Endometrial microvascular endothelial cells (primary cell): ENCODE data around the gene UBR1. TPM values are rescaled to one million over a fixed set of nuclear protein-coding genes. Genes with fewer than 3 reads are reported as not detected.
"Not testable (repeated sequence)": the region's sequence is repeated elsewhere in the genome, so short reads cannot be mapped to it uniquely, and the experiment has no call there.

Source experiments
- in situ Hi-C: cut with HindIII; loops from 2 replicates; pipeline ENCODE4 v1.10.0; 2017; ENCODE audit warnings: low sequenced_read_pairs, low pct_unique_long_range_greater_than_20kb; ENCODE audit errors: inconsistent ontology term
- total RNA-seq: library from RNA; depleted of rRNA; stranded (reverse); fragments of >200 nt; gene quantifications from one replicate; pipeline ENCODE4 v1.2.3, GENCODE V29; 2015; ENCODE audit errors: inconsistent ontology term

Gene UBR1
- total RNA-seq = 18.4 TPM

DNA sequence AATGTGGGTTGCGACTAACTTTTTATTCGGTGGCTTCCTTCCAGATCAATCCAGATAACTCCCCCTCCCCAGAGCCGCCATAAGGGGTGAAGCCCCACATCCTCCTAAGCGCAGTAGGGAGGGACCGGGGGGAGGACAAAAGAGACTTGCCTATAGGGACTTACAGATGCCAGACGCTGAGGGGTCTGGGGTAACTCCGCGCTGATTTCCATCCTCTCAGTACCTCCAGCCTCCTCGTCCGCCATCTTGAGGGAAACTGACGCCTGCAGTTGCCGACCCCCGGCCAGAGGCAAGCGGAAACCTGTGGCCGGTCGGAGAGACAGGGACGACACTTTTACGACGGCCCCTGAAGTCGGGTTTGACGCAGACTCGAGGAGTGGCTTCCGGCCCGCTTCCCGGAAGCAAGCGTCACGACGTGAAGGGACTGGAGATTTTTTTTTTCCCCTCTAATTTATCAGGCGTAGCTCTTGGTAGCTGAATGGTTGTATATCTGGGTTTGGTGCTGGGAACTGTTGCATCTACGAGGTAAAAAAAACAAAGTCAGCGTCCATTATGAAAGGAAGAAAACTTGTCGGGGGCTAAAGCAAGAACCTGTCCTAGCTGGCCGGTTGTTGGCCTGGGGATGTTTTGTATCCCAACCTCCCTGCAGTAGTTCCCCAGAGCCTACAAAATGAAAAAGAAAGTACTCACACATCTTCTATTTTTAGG, at the start of gene UBR1:
Gene UBR1 (minus strand): TSS at position 261 of the 708 bp plus-strand sequence. CDS start 16 bp downstream, at position 245.
- in situ Hi-C loops = no loop called here

DNA sequence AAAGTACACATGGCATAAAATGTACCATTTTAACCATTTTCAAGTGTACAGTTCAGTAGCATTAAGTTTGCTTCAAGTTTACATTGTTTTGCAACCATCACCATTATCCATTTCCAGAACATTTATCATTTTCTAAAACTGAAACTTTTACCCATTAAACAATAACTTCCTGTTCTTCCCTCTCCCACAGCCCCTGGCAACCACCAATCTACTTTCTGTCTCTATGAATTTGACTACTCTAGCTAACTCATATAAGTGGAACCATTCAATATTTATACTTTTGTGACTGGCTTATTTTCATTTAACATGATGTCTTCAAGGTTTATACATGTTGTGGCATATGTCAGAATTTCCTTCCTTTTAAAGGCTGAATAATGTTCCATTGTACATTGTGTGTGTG, 47.4 kb upstream of the UBR1 start:
- in situ Hi-C loops = no loop called here

DNA sequence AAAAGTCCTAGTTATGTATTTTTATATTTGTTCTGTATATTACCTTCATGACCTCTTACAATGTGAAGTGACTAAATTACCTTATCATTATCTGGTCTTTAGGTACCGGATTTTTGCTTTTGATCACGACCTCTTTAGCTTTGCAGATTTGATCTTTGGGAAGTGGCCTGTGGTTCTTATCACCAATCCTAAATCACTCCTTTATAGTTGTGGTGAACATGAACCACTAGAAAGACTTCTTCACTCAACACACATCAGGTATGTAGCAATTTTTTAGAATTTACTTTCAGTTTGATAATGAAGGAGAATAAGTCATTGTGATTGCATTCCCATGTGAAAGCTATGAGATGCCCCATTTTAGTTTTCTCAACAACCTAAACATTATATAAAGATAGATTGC, 45.9 kb upstream of the UBR1 start:
- in situ Hi-C loops = no loop called here

DNA sequence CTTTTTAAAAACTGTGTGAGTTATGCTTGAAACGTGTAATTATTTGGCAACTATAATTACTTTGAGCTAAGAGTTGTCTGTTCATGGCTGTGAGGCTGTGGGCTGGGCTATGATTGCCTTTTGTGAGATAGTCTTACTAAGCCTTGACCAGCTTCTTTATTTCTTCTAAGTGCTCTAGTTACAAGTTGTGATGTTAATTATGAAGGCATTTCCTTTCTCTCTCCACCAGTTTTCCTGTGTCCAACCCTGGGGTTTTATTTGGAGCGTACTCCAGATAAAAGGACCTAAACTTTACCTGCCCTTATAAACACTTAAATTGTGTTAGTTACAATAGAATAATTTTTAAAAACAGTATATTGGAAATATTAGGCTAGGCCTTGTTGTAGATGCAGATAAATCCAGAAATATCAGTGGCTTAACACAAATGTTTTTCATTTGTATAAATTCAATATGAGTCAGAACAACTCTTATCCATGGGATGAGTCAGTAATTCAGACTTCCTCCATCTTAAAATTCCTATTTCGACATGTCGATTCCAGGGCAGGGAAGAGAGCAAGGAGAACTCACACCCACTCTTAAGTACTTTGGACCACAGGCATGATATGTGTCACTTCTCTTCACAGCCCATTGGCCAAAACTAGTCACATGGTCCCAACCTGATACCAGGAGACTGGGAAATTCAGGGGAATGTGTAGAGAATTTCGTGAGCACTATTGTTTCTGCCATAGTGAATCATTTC, 44.5 kb upstream of the UBR1 start:
- in situ Hi-C loops = no loop called here

DNA sequence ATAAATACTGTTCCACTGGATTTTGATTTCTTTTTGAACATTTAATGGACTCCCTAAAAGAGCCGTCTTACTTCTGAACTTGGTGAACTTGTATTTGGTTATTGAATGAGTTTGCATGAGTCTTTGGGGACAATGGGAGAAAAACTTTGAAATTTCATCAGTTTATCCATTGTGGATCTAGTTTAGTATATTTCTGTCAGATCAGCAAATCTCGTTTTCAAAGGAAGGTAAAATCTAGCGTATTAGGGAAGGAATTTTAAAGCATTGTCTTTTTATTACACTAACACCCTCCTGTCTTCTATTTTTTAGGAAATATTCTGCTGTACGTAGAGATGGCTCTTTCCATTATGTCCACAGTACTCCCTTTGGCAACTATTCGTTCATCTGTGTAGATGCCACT, 40.3 kb upstream of the UBR1 start:
- in situ Hi-C loops = no loop called here

DNA sequence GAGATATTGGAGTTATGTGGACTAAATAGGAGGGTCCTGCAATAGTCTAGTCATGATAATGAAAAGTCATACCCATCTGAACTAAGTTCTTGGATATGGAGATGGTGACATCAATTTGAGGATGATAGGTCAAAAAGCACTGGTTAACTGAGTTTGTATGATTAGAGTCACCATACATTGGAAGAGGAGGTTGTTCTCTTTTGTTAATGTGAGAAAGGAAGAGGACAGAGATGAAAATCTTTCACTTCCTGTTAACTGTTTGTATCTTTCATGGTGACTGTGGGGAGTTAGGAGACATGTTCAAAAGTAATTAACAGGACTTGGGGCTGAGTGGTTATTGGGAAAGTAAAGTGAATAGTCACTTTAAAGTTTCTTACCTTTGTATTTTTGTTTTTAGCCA, 38.7 kb upstream of the UBR1 start:
- in situ Hi-C loops = no loop called here

DNA sequence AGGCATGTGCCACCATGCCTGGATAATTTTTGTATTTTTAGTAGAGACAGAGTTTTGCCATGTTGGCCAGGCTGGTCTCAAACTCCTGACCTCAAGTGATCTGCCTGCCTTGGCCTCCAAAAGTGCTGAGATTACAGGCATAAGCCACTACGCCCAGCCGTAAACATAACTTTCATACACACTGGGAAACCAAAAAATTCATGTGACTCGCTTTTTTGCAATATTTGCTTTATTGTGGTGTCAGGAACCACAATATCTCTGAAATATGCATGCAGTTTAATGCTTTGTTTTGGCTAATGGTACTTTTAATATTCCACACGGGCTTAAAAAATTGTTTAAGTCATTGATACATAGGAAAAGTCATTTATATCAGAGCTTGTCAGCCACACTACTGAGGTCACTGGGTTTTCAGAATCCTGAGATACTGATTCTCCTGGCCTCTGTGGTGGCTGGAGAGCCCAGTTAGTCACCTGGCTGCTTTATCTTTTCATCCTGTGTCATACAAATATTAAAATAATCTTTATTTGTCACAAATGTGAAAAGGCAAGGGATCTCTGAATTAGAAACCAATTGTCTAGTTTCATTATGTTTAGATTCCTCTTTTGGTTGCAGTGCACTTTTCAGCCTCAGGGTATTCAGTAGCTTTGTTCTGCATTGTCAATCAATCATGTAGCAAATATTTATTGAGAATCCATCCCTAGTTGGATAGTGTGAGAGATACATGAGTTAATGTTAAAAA, 37.5 kb upstream of the UBR1 start:
- in situ Hi-C loops = no loop called here

DNA sequence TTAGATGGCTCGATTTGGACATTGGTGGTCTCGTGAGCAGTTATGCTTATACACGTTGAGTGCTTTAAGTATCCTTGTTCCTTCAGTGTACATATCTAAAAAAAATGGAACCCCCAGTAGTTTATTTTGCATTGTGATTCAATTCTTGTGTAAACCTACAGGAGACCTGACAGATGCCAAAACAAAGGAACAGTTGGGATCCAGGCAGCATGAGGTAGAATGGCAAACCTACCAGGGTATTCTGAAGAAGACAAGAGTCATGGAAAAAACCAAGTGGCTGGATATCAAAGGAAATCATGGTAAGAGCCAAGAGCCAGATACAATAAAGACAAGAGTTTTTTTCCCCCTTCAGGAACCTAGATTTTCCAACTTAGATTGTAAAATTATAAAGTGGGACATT, 29.5 kb upstream of the UBR1 start:
- in situ Hi-C loops = no loop called here

DNA sequence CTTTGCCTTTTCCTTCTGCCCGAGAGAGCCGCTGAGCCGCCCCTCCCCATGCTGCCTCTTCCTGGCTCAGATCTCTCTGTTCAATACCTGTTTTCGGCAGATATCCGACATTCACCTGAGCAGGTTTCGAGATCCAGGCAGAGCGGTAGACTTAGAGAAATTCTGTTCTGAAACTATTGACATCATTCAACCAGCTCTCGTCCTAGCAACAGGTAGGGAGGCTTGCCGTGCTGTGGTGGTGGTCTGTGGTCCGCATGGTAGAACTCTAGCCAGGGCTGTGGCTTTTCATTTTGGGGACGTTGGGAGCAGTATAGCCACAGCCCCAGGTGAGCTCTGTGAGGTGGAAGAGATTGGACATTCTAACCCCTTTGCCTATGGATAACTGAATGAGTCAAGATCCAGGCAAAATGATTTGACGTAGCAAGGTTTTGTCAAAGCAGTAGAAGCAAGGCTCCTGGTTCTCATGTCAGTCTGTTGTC, 28.4 kb upstream of the UBR1 start:
- in situ Hi-C loops = no loop called here

DNA sequence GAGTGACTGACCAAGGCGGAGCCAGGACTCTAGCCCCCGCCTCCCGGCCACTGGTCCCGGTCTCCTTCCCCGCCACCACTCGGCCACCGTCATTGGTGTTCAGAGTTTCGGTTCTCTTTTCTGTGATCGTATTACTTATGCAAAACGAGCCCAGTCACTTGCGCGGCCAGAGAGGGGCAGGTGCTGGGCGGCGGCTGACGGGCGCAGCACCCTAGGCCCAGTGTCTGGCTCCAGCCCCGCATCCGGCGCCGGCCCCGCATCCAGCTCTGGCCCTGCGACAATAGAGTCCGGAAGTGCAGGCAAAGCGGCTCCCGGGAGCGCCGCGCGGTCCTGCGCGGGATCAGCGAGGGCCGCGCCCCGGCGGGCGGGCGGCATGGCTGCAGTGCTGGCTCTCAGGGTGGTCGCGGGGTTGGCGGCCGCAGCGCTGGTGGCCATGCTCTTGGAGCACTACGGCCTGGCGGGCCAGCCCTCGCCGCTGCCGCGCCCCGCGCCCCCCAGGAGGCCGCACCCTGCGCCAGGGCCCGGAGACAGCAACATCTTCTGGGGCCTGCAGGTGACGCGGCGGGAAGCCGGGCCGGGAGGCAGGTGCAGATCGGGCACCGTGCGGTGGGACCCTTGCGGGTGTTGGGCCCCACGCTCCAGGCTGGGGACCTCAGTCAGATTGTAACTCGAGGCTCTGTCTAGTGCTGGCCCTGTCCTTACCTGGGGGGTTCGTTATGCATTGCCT, 27.8 kb upstream of the UBR1 start, which contains the start of gene TMEM62:
Gene TMEM62 (plus strand): TSS at position 157 of the 727 bp plus-strand sequence. CDS start 217 bp downstream, at position 374.
- in situ Hi-C loops = no loop called here

DNA sequence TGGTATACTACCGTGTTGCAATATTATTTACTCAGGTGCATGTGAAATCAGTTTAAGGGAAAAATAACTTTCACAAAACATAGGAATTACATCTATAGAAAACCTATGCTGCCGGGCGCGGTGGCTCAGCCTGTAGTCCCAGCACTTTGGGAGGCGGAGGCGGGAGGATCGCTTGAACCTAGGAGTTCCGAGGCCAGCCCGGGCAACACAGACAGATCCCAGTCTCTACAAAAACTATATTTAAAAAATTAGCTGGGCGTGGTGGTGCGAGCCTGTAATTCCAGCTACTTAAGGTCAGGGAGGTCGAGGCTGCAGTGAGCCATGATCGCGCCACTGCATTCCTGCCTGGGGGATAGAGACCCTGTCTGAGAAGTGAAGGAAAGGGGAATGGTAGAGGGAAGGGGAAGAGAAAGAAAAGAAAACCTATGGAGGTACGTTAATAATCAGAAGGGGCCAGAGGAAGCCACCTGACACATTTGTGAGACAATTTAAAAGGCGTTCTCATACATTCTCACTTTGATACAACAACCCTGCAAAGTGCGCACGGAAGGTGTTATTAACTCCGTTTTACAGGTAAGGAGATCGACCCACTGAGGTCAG, 27.1 kb upstream of the UBR1 start:
- in situ Hi-C loops = no loop called here

DNA sequence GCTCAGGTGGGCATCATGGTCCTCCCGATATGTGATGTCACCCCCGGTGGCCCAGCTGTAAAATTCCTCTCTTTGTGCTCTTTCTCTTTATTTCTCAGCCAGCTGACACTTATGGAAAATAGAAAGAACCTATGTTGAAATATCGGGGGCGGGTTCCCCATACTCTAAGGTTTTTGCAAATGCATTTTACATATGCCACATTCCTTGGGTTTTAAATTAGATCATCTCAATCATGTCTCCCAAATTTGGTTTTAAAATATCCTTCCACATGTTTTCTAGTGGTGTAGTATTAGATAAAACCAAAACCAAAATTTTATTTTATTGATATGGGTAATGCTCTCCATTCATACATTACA, 23.1 kb upstream of the UBR1 start:
- in situ Hi-C loops = no loop called here

DNA sequence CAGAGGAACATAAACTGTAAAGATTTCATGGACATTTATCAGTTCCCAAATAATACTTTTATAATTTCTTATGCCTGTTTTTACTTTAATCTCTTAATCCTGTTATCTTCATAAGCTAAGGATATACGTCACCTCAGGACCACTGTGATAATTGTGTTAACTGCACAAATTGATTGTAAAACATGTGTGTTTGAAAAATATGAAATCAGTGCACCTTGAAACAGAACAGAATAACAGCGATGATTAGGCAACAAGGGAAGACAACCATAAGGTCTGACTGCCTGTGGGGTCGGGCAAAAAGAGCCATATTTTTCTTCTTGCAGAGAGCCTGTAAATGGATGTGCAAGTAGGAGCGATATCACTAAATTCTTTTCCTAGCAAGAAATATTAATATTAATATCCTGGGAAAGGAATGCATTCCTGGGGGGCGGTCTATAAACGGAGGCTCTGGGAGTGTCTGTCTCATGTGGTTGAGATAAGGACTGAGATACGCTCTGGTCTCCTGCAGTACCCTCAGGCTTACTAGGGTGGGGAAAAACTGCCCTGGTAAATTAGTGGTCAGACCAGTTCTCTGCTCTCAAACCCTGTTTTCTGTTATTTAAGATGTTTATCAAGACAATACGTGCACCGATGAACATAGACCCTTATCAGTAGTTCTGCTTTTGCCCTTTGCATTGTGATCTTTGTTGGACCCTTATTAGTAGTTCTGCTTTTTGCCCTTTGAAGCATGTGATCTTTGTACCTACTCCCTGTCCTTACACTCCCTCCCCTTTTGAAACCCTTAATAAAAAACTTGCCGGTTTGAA, 22.5 kb upstream of the UBR1 start:
- in situ Hi-C loops = not testable (repeated sequence)

DNA sequence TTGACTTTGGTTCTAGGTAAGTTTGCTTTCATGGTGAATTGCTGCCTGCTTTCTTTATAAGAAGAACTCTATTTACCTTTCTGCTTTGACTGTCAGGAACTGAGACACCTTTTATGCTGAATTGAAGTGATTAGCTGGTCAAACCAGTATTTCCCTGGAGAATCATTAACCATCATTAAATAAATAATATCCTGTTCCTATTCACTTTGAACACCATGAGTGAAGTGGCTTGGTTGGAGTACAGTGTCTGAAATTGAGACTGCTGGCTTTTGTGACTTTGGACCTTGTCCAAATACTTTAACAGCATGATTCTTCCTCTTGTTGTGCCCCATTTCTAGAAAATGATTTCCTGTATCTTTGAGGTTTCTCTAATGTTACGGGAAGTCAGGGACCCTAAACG, 21.9 kb upstream of the UBR1 start:
- in situ Hi-C loops = no loop called here

DNA sequence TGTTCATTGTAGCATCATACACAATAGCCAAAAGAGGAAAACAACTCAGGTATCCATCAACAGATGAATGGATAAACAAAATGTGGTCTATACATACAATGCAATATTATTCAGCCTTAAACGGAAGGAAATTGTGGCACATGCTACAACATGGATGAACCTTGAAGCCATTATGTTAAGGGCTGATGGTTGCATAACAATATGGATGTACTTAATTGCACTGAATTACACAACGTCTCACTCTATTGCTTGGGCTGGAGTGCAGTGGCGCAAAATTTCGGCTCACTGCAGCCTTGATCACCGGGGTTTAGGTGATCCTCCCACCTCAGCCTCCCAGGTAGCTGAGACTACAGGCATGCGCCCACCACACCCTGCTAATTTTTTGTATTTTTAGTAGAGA, 20.5 kb upstream of the UBR1 start:
- in situ Hi-C loops = no loop called here

DNA sequence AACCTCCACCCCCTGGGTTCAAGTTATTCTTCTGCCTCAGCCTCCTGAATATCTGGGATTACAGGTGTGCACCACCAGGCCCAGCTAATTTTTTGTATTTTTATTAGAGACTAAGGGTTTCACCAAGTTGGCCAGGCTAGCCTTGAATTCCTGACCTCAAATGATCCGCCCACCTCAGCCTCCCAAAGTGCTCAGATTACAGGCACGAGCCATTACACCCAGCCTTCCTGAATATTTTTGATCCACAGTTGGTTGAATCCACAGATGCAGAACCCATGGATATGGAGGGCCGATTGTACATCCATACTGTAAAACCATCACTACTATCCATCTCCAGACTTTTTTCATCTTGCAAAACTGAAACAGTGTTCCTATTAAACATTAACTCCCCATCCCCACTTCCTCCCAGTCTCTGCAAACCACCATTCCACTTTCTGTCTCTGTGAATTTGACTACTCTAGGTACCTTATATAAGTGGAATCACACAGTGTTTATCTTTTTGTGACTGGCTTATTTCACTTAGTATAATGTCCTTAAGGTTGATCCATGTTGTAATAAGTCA, 19.3 kb upstream of the UBR1 start:
- in situ Hi-C loops = no loop called here

DNA sequence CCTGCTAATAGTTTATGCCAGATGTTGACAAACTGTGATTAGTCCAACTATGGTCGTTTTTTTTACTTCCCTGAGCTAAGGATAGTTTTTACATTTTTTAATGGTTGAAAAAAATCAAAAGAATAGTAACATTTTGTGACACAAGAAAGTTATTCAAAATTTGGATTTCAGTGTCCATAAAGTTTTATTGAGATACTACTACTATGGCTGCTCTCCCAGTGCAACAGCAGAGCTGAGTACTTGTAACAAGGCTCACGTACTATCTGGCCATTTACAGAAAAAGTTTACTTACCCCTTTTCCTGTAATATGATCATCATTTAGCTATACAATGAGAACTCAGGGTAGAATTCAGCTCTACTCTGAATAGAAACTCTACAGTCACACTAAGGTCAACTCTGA, 16.0 kb upstream of the UBR1 start:
- in situ Hi-C loops = no loop called here

DNA sequence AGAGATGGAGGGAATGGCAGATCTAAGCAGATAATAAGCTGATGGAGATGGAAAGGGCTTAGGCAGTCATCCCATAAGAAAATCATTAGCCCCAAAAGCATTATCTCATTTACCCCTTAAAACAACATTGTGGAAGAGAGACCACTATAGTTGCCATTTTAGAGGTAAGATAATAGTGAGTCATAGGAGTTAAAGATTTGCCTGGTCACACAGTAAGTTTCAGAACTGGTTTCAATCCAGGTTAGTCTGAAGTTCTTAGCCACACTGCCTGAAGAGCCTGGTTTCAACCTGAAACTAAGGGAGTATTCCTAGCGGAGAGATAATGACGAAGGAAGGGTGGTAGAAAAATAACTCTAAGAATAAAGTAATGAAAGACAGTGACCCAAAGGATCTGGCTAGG, 13.0 kb upstream of the UBR1 start:
- in situ Hi-C loops = no loop called here
